HG02973 (cell line): Measurements from ENCODE around the gene CLCN1.

ENCODE experiments used
- ATAC-seq: cut with Tn5 transposase; IDR thresholded peaks from one replicate; pipeline ENCODE4 v1.9.1; 2021; ENCODE audit warnings: moderate library complexity; ENCODE audit not compliant: unreplicated experiment

CLCN1 gene

DNA sequence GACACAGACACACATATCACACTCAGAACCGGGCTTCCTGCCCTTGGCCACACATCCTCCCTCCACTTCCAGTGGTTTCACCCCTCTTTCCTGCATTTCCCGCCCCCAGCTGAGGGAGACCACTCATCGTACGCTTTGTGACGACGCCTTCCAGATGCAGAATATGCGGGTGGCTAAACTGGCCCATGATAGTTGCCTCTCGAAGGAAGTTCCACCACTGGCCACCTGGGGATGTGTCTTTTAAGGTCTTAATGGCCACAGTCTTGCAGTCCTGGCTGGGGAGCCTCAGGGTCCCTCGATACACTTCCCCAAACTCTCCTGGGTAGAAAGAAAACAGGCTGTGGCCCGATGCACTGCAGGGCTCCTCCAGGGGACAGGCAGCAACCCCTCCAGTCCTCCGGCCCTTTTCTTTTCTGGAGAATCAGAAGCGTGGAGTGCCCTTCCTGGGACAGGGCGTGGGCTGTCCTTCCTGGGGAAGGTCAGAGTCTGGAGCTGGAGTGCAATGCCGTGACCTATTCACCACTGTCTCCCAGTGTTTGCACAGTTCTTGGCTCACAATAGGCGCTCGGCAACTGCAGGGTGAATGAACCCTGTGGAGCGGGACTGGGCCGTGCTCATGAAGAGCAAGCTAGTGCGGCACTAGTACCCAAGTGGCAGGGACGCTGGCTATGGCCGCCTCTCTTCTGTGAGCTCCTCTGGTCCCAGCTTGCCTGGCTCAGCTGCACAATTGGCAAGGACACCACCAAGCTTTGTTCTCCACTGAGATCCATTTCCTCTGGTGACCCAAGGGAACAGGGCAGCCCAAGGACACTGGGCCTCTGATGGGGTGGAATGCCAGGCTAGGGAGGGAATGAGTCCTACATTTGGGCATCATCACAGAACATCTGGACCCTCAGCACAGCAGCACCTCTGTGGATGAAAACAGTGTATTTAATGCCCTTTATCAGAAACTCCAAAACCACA lies 79.6 kb downstream of the CLCN1 start:
- no peak for ATAC-seq

- ATAC-seq, result no peak
Observed at GRCh38 chr7:143396182-143396581, 80.3 kb downstream of the CLCN1 start.

GRCh38 chr7:143396625-143397556 lies 81.0 kb downstream of the CLCN1 start:
- ATAC-seq, result no peak

DNA sequence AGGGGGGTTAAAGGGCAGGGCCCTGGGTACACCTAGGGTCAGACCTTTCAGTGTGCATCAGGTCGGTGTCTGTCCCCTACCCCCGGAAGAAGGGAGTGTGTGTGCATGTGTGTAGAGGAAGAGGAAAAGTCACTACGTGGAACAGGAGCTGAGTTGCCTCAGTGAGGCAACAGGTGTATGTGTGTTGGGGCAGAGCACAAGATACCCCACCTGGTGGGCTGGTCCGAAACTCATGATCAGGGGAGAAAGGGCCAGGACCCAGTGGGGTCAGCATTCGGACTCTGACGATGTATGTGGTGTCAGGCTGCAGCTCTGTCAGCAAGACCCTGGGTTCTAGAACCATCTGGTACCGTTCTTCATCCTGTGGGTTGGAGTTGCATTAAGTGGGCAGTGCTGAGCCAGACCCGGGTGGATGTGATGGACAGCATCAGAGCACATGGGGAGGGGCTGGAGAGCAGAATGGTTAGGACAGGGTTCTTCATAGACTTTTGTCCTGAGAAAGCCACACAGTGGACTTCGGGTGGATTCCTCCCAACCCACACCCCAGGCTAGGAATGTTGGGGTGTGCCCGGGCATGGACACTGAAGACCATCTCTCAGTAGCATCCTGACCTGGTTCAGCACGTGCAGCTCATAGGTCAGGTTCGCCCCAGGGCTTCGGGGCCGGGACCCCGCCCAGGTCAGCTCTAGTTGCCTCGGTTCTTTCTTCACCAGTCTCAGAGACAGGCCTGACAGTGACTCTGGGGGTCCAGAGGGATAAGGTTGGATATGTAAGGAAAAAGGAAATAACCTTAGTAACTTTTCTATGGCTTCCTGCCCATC lies 82.0 kb downstream of the CLCN1 start:
- no peak for ATAC-seq

DNA sequence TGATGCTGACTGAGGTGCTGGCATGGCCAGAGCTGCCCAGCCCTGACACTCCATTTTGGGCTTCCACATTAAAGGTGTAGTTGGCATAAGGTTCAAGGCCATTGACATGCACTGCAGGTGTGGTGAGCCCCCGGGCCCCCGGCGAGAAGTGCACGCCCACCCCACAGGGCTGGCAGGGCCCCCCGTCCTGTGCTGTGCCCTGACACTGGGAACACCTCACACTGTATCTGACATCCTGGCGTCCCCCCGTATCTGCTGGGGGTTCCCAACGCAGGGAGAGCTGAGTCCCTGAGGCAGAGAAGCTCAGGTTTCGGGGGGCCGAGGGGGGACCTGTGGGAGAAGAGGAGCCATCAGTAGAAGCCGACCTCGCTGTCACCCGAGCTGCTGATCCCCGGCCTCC lies 82.7 kb downstream of the CLCN1 start:
- ATAC-seq, result no peak

- no peak for ATAC-seq
Observed at GRCh38 chr7:143399151-143399550, 83.2 kb downstream of the CLCN1 start.

GRCh38 chr7:143399642-143400041 lies 83.7 kb downstream of the CLCN1 start:
- ATAC-seq, result no peak

DNA sequence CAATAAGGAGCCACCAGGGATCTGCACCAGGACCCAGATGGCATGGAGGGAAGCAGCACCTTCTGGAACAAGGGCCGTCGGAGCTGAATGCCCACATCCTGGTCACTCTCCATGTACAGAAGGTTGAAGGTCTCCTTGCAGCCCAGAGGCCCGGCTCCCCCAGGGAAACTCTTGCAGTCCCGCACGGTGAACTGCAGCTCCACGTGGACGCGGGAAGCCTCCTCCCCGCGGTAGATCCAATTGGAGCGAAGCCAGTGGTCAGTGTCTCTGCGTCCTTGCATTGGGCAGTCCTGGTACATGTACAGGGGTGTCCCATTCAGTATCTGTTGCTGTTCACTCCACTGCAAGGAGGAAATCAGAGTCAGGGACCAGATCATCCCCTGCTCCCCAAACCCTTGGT lies 85.4 kb downstream of the CLCN1 start:
- ATAC-seq, result no peak
